Measurements from ENCODE around the gene EPB41L4B. TPM values are rescaled to one million over a fixed set of nuclear protein-coding genes. Genes with fewer than 3 reads are reported as not detected.

EPB41L4B gene
- polyA plus RNA-seq, 1 donor from 2014 or later = 4.1 TPM

- Histone ChIP-seq H4K20me1 (ENCODE audit: insufficient read depth) (no peaks in the 10 kb centered on the region), H3F3A (ENCODE audit: insufficient read depth, low read length, poor library complexity, severe bottlenecking) (no peaks in the 10 kb centered on the region), H3K36me3 (ENCODE audit: insufficient read depth, low read length) (no peaks in the 10 kb centered on the region), H3K9ac (ENCODE audit: low read length) (no peak overlapping the region), H3K9me3 (ENCODE audit: low read length) (no peaks in the 10 kb centered on the region), H3K79me2 (replicated peaks; ENCODE audit: insufficient read depth, low read length) (no peaks in the 10 kb centered on the region), H2AFZ (ENCODE audit: low read depth, low read length) (no peak overlapping the region), H3K27me3 (ENCODE audit: insufficient read depth, low read depth, low read length) (no peaks in the 10 kb centered on the region), H3K4me2 (ENCODE audit: low read length) (no peak overlapping the region), H3K9me2 (ENCODE audit: insufficient read depth, low read length) (no peaks in the 10 kb centered on the region), H3K4me3 (ENCODE audit: low read length) (no peak overlapping the region), H3K27ac (ENCODE audit: low read length) (no peak overlapping the region)
- TF ChIP-seq SMC3 (conservative IDR thresholded peaks at IDR 0.05; ENCODE audit: poor library complexity) (no peak), POLR2AphosphoS5 (IDR thresholded peaks at IDR 0.05) (no peak), REST (IDR thresholded peaks at IDR 0.05; ENCODE audit: borderline replicate concordance) (no peak), MXI1 (conservative IDR thresholded peaks at IDR 0.05; ENCODE audit: poor library complexity, severe bottlenecking) (no peak), EZH2 (IDR thresholded peaks at IDR 0.05; ENCODE audit: borderline replicate concordance, insufficient read depth, low read length, poor library complexity, severe bottlenecking) (no peak), TAF1 (IDR thresholded peaks at IDR 0.05; ENCODE audit: low read depth) (no peak), RAD21 (conservative IDR thresholded peaks at IDR 0.05) (no peak), EP300 (conservative IDR thresholded peaks at IDR 0.05; ENCODE audit: poor library complexity, severe bottlenecking) (no peak)
- TF ChIP-seq, protein P1, sequence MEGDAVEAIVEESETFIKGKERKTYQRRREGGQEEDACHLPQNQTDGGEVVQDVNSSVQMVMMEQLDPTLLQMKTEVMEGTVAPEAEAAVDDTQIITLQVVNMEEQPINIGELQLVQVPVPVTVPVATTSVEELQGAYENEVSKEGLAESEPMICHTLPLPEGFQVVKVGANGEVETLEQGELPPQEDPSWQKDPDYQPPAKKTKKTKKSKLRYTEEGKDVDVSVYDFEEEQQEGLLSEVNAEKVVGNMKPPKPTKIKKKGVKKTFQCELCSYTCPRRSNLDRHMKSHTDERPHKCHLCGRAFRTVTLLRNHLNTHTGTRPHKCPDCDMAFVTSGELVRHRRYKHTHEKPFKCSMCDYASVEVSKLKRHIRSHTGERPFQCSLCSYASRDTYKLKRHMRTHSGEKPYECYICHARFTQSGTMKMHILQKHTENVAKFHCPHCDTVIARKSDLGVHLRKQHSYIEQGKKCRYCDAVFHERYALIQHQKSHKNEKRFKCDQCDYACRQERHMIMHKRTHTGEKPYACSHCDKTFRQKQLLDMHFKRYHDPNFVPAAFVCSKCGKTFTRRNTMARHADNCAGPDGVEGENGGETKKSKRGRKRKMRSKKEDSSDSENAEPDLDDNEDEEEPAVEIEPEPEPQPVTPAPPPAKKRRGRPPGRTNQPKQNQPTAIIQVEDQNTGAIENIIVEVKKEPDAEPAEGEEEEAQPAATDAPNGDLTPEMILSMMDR (IDR thresholded peaks at IDR 0.05; ENCODE audit: poor library complexity, severe bottlenecking) = no peak
Observed at GRCh38 chr9:109346904-109347303, 26.0 kb upstream of the EPB41L4B start.

DNA sequence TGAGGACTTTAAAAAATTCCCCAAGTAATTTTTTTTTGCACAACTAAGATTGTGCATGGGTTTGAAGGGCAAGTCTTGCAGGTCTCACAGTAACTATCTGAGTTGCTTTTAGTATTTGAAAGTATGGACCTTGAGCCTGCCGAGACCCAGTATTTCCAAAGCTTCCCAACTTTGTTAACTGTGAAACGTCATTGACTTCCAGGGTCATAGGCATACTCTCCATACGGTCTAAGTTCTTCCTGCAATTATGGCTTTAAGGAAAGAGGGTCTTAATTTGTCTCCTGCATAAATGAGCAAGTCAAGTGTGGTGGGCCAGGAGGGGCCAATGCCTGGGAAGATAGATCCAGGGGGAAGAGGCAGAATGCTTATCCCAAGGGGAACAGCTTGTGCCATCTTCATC, 24.0 kb upstream of the EPB41L4B start:
- Histone ChIP-seq H3K27ac (ENCODE audit: low read length) (no peak overlapping the region), H4K20me1 (ENCODE audit: insufficient read depth) (no peaks in the 10 kb centered on the region), H3K9ac (ENCODE audit: low read length) (no peak overlapping the region), H3F3A (ENCODE audit: insufficient read depth, low read length, poor library complexity, severe bottlenecking) (no peaks in the 10 kb centered on the region), H2AFZ (ENCODE audit: low read depth, low read length) (no peak overlapping the region), H3K9me2 (ENCODE audit: insufficient read depth, low read length) (no peaks in the 10 kb centered on the region), H3K9me3 (ENCODE audit: low read length) (no peaks in the 10 kb centered on the region), H3K27me3 (ENCODE audit: insufficient read depth, low read depth, low read length) (no peaks in the 10 kb centered on the region), H3K36me3 (ENCODE audit: insufficient read depth, low read length) (no peaks in the 10 kb centered on the region), H3K79me2 (replicated peaks; ENCODE audit: insufficient read depth, low read length) (no peaks in the 10 kb centered on the region), H3K4me3 (ENCODE audit: low read length) (no peak overlapping the region), H3K4me2 (ENCODE audit: low read length) (no peak overlapping the region)
- TF ChIP-seq RAD21 (conservative IDR thresholded peaks at IDR 0.05) = no peak
- no peak for TF ChIP-seq SMC3 (conservative IDR thresholded peaks at IDR 0.05; ENCODE audit: poor library complexity)
- no peak for TF ChIP-seq EZH2 (IDR thresholded peaks at IDR 0.05; ENCODE audit: borderline replicate concordance, insufficient read depth, low read length, poor library complexity, severe bottlenecking)
- no peak for TF ChIP-seq POLR2AphosphoS5 (IDR thresholded peaks at IDR 0.05)
- no peak for TF ChIP-seq TAF1 (IDR thresholded peaks at IDR 0.05; ENCODE audit: low read depth)
- TF ChIP-seq MXI1 (conservative IDR thresholded peaks at IDR 0.05; ENCODE audit: poor library complexity, severe bottlenecking) = no peak

Measured in neural cell (in vitro differentiated cells).